Activated CD8-positive, alpha-beta memory T cell treated with anti-CD3 and anti-CD28 coated beads for 1 hour (primary cell): ENCODE measurements around the gene CTDNEP1.

Experiments
- DNase-seq, 2 donors: peaks; one replicate each; pipeline ENCODE4 v3.0.0-alpha.2; 2020; ENCODE audit warnings: low read depth in 1 of 2; ENCODE audit errors: extremely low read depth in 1 of 2

Gene CTDNEP1

GRCh38 chr17:7280519-7281073 lies 29.1 kb upstream of the CTDNEP1 start:
- DNase-seq: peak; percentile 68 to 73

GRCh38 chr17:7279448-7279847 lies 27.9 kb upstream of the CTDNEP1 start:
- DNase-seq: no peak

- DNase-seq: no peak
These were observed 15.2 kb upstream of the CTDNEP1 start for GRCh38 chr17:7266784-7267183.

GRCh38 chr17:7263801-7264078 lies 12.2 kb upstream of the CTDNEP1 start:
- no peak for DNase-seq

GRCh38 chr17:7262935-7263800 lies 11.6 kb upstream of the CTDNEP1 start:
- no peak for DNase-seq

- DNase-seq: no peak
These were observed 10.8 kb upstream of the CTDNEP1 start, which contains the start of gene CLDN7 for GRCh38 chr17:7262192-7262934. Gene CLDN7 (minus strand): TSS chr17:7262478. CDS start chr17:7262043, 435 bp downstream.

GRCh38 chr17:7261379-7262191 lies 10.1 kb upstream of the CTDNEP1 start:
- DNase-seq: no peak

GRCh38 chr17:7260651-7261378 lies 9.3 kb upstream of the CTDNEP1 start:
- no peak for DNase-seq

- no peak for DNase-seq
These were observed 8.6 kb upstream of the CTDNEP1 start for GRCh38 chr17:7260151-7260550.

GRCh38 chr17:7259555-7259889 lies 8.0 kb upstream of the CTDNEP1 start:
- no peak for DNase-seq

GRCh38 chr17:7258731-7259554 lies 7.4 kb upstream of the CTDNEP1 start:
- no peak for DNase-seq

GRCh38 chr17:7256766-7257456 lies 5.4 kb upstream of the CTDNEP1 start:
- no peak for DNase-seq

GRCh38 chr17:7254511-7254910 lies 3.0 kb upstream of the CTDNEP1 start:
- DNase-seq: no peak

- no peak for DNase-seq
These were observed 1.5 kb upstream of the CTDNEP1 start for GRCh38 chr17:7253082-7253481.

GRCh38 chr17:7252176-7253043 lies 876 bp upstream of the CTDNEP1 start, which contains the start of gene ELP5:
Gene ELP5 (plus strand): TSS chr17:7252215. CDS start chr17:7252551, 336 bp downstream.
- DNase-seq: peak in 1 of 2 donors; percentile 99

- no peak for DNase-seq
These were observed 573 bp downstream of the CTDNEP1 start for GRCh38 chr17:7250695-7251627.

GRCh38 chr17:7249830-7250229 lies 1.7 kb downstream of the CTDNEP1 start:
- DNase-seq: no peak
